Loucy (cell line): ENCODE results near the gene FANCI.

Source experiments
- CTCF ChIP-seq: fragments of 200-600 bp; sonication (generic); conservative IDR thresholded peaks from 2 replicates; pipeline ENCODE4 v1.5.1; 2014; ENCODE audit warnings: mild to moderate bottlenecking, antibody characterized with exemption, low read length
- EZH2phosphoT487 ChIP-seq: fragments of 200-600 bp; IDR thresholded peaks from 2 replicates; pipeline ENCODE4 v1.6.1; 2018; ENCODE audit warnings: antibody characterized with exemption, mild to moderate bottlenecking, moderate library complexity, borderline replicate concordance

- no peak for TF ChIP-seq CTCF
- TF ChIP-seq EZH2phosphoT487, result no peak
These were observed 81.4 kb downstream of the FANCI start for GRCh38 chr15:89325039-89325803.
